GM18909 (cell line): ENCODE measurements around the gene RAD18.

ENCODE experiments used
- ATAC-seq: cut with Tn5 transposase; IDR thresholded peaks from one replicate; pipeline ENCODE4 v1.9.1; 2021; ENCODE audit warnings: mild to moderate bottlenecking; ENCODE audit not compliant: unreplicated experiment, poor library complexity

Gene RAD18

GRCh38 chr3:8870134-8870533 is 93.1 kb downstream of the RAD18 start:
- ATAC-seq, result no peak

- no peak for ATAC-seq
Observed at GRCh38 chr3:8869613-8870012, 93.7 kb downstream of the RAD18 start.

GRCh38 chr3:8868996-8869395 is 94.3 kb downstream of the RAD18 start:
- ATAC-seq, result no peak

GRCh38 chr3:8867646-8868045 is 95.6 kb downstream of the RAD18 start:
- no peak for ATAC-seq

- ATAC-seq, result no peak
Observed at GRCh38 chr3:8865697-8866096, 97.6 kb downstream of the RAD18 start.

GRCh38 chr3:8864402-8865350 is 98.6 kb downstream of the RAD18 start:
- no peak for ATAC-seq

GRCh38 chr3:8863891-8864290 is 99.4 kb downstream of the RAD18 start:
- no peak for ATAC-seq

GRCh38 chr3:8857720-8858367 is 105.4 kb downstream of the RAD18 start:
- ATAC-seq, result no peak

- no peak for ATAC-seq
Observed at GRCh38 chr3:8856721-8857120, 106.6 kb downstream of the RAD18 start.

- no peak for ATAC-seq
Observed at GRCh38 chr3:8856071-8856470, 107.2 kb downstream of the RAD18 start.

GRCh38 chr3:8854656-8855055 is 108.6 kb downstream of the RAD18 start:
- no peak for ATAC-seq

GRCh38 chr3:8853081-8853480 is 110.2 kb downstream of the RAD18 start:
- ATAC-seq, result no peak

- ATAC-seq, result no peak
Observed at GRCh38 chr3:8852511-8852910, 110.8 kb downstream of the RAD18 start.

GRCh38 chr3:8851703-8852102 is 111.6 kb downstream of the RAD18 start:
- ATAC-seq, result no peak

- no peak for ATAC-seq
Observed at GRCh38 chr3:8848696-8849131, 114.6 kb downstream of the RAD18 start.

- ATAC-seq, result no peak
Observed at GRCh38 chr3:8847317-8847716, 116.0 kb downstream of the RAD18 start.

- no peak for ATAC-seq
Observed at GRCh38 chr3:8846176-8846575, 117.1 kb downstream of the RAD18 start.

- ATAC-seq, result no peak
Observed at GRCh38 chr3:8845641-8846040, 117.6 kb downstream of the RAD18 start.

GRCh38 chr3:8843347-8843746 is 119.9 kb downstream of the RAD18 start:
- ATAC-seq, result no peak

GRCh38 chr3:8842293-8842692 is 121.0 kb downstream of the RAD18 start:
- no peak for ATAC-seq

- ATAC-seq, result no peak
Observed at GRCh38 chr3:8841472-8841871, 121.8 kb downstream of the RAD18 start.

GRCh38 chr3:8840556-8840955 is 122.7 kb downstream of the RAD18 start:
- no peak for ATAC-seq
